ENCODE results near the gene AUTS2.

The AUTS2 gene

GRCh38 chr7:69598081-69598486 lies at the start of gene AUTS2:
Gene AUTS2 (plus strand): TSS chr7:69598475. CDS start chr7:69599654, 1,179 bp downstream.
- peak; percentile 47 for DNase-seq (ENCODE audit: low read depth)

DNA sequence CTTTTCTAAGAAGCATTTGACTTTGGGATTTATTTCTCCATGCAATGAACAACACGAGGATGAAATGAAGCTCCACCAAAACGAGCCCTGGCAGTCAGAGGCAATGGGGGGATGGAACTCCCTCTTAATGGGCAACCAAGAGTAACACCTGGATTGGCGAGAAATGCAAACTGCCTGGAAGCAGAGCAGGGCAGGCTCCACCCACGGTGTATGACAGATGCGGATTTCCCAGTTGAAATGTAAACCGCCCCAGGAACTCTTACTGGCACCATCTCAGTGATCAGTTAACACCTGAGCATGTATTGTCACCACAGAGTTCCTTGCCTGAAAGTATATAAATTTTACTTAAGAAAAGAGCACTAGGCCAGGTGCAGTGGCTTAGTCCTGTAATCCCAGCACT lies 47.3 kb upstream of the AUTS2 start:
- DNase-seq (ENCODE audit: low read depth) = no peak

DNA sequence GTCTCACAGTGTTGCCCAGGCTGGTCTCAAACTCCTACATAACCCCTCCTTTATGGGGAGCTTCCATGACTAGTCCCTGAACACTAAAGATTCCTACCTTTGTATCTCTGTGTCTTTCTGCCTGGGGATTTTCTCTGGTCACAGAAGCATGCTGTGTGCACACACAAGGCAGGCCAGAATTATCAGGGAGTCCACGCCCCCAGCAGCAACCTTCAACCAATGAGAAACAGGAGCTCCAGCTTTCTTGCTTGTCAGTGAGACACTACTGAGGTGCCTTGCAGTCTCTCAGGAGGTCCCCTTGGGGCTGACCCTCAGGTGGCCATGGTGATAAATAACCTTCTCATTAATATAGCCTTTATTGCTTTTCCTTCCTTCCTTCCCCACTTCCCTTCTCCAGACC lies 45.1 kb upstream of the AUTS2 start:
- DNase-seq (ENCODE audit: low read depth) = no peak

GRCh38 chr7:69561266-69561960 lies 36.9 kb upstream of the AUTS2 start:
- no peak for DNase-seq (ENCODE audit: low read depth)

GRCh38 chr7:69564454-69565417 lies 33.5 kb upstream of the AUTS2 start:
- DNase-seq (ENCODE audit: low read depth) = no peak

DNA sequence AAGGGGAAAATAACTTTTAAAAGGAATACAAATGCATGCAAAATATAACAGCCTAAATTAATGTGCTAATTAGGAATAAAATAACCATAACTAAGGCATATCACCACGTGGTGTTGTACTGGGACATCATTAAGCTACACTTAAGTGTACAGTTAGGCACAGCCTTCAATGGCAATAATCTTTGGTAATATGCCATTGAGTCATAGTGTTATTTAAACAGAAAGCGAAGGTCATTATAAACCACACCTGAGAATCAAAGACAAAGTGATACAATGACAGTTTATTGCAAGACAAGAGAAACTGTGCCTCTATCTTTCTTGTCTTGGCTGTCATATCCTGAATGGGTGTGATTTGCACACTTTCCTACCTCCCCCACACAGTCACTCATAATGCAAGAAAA lies 30.5 kb upstream of the AUTS2 start:
- DNase-seq (ENCODE audit: low read depth) = no peak

- DNase-seq (ENCODE audit: low read depth) = no peak
Measured at GRCh38 chr7:69568266-69568665, 30.0 kb upstream of the AUTS2 start.

- no peak for DNase-seq (ENCODE audit: low read depth)
Measured at GRCh38 chr7:69575651-69576050, 22.6 kb upstream of the AUTS2 start.

GRCh38 chr7:69577221-69577620 lies 21.1 kb upstream of the AUTS2 start:
- DNase-seq (ENCODE audit: low read depth) = no peak

GRCh38 chr7:69585169-69585568 lies 13.1 kb upstream of the AUTS2 start:
- DNase-seq (ENCODE audit: low read depth) = no peak

GRCh38 chr7:69586321-69586720 lies 12.0 kb upstream of the AUTS2 start:
- no peak for DNase-seq (ENCODE audit: low read depth)

DNA sequence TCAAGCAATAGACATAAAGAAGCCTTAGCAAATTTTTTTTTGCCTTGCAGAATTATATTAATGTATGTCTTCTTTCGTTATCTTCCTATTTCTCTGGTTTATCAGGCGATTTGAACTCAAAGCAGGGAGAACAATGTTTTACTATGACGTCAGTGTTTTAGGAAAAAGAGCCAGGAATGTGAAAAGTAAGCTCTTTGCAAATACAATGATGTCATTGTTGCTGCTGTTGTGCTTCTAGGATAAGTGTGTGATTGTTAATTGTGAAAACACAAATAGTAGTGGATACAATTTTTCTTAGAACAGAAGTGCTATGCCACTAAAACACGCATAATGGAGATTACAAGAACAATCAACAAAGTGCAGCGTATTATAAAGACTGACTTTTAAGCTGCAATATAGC lies 9.5 kb upstream of the AUTS2 start:
- DNase-seq (ENCODE audit: low read depth) = no peak

GRCh38 chr7:69591805-69592204 lies 6.5 kb upstream of the AUTS2 start:
- DNase-seq (ENCODE audit: low read depth) = no peak

DNA sequence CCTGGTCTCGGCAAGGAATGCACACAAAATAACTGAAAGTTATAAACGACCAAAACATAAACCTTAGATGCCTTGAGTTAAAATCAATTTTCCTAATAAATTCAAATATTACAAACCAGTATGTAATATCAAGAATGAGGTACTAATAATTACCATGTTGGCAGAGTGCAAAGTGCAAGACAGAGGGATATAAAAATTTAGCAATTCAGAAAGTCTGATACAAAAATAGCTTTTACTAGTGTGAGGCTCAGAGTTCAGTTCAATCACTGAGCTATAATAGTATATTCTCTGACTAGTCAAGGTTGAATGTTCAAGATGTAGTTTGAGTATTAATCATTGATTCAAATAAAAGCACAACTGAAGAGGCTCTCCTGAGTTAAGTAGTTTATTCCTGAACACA lies 4.8 kb upstream of the AUTS2 start:
- DNase-seq (ENCODE audit: low read depth) = no peak

- no peak for DNase-seq (ENCODE audit: low read depth)
Measured at GRCh38 chr7:69595415-69595814, 2.9 kb upstream of the AUTS2 start.

GRCh38 chr7:69596056-69596455 lies 2.2 kb upstream of the AUTS2 start:
- no peak for DNase-seq (ENCODE audit: low read depth)

GRCh38 chr7:69596723-69597277 lies 1.5 kb upstream of the AUTS2 start:
- DNase-seq (ENCODE audit: low read depth) = no peak

DNA sequence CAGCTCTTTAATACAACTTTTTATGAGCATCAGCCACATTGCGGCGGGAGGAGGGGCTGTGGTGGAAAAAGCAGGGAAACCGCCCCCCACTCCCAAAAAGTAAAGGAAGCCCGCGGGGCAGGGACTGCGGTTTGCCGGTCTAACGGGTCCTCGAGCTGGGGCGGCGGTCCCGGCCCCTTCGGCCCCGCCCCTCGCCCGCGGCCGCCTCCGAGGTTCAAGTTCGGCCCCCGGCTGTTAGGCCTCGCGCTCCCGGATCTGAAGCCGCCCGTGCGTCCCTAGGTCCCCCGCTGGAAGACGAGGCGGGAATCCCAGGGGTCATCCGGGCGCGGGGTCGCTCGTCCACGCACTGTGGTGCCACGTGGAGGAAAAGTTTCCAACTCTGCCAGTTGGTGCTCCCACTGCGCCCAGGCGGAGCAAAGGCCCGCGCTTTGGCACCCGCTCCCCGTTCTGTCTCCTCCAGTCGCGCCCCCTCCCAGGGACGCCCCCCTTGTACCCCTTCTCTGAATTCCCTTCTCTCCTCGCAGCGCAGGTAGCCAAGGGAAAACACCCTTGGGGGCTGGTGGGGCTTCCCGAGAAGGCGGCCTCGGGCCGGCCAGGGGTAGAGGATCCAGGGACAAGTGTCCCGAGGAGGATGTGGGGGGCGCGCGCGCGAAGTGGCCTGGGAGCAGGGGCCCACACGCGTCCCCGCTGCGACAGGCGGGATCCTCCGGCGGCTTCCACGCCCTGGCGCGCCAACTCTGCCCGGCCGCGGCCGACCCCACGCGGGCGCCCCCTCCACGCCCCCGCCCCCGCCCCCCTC lies 798 bp upstream of the AUTS2 start:
- no peak for DNase-seq (ENCODE audit: low read depth)

DNA sequence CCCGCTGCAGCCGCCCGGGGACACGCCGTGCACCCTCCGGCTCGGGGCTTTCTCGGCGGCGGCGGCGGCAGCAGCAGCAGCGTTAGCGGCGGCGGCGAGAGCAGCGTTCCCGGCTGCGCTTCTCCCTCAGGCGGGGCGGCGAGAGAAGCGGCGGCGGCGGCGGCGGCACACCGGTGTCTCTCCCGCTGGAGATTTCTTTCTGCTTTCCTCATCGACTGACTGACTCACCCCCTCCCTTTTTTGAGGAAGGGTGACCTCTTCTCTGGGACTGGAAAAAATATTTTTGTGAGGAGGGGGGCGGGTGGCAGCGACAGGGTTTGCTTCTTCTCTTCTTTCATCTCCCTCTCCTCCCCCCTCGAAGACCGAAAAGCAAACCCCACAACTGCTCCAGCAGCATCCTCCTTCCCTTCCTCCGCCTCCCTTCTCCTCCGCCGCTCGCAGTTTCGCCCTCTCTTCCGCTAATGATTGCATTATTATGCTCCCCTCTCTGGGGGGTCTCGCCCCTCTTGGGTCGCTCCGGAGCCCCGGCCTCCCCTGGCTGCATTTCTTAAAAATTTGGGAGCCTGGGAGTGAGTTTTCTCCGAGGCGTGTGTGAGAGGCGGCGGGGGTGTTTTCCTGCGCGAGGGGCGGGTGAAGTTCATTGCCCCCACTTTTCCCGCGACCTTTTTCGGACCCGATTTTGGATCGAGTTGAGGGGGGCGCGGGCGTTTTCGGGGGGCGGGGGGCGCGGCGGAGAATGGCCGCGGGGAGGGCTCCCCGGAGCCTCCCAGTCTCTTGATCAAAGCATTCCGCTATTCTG lies 411 bp downstream of the AUTS2 start:
- DNase-seq (ENCODE audit: low read depth) = peak; percentile 11

- DNase-seq (ENCODE audit: low read depth) = no peak
Measured at GRCh38 chr7:69599286-69599954, 1.1 kb downstream of the AUTS2 start.

Data from amniotic epithelial cell (primary cell).